Measurements from ENCODE around the gene TNFSF8.

DNA sequence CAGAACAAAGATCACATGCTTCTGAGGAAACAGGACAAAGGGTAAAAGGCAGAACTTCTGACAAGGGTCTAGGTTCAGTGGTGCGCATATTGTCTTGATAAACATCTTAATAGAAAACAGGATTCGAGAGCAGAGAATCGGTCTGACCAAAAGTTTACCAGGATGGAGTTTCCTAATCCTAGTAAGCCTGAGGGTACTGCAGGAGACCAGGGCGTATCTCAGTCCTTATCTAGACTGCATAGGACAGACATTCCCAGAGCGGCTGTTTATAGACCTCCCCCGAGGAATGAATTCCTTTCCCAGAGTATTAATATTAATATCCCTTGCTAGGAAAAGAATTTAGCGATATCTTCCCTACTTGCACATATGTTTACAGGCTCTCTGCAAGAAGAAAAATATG lies 32.4 kb upstream of the TNFSF8 start:
- TF ChIP-seq SUZ12 (IDR thresholded peaks at IDR 0.05; ENCODE audit: extremely low read depth, insufficient read depth, insufficient read length) (no peak), ZNF274 (IDR thresholded peaks at IDR 0.05; ENCODE audit: low read depth, low read length) (no peak)
